GM12878 (cell line): Measurements from ENCODE around the gene LCMT1. TPM values are rescaled to one million over a fixed set of nuclear protein-coding genes. Genes with fewer than 3 reads are reported as not detected.

Experiments used
- ATAC-seq: fragments of 200-7000 bp; cut with Tn5 transposase; 3 replicates; pipeline ENCODE4 v1.9.1; 2020; ENCODE audit warnings: mild to moderate bottlenecking, moderate library complexity
- BruUV-seq: library from RNA; stranded (reverse); fragments of 400-500 nt; replicated peaks from 2 replicates; lab custom pipeline; 2021; lab: Mats Ljungman, UMichigan
- CTCF ChIA-PET: fragments of 300-600 bp; sonication (Branson Sonifier 250); formaldehyde crosslinking; extraction: SDS; loops from one replicate; lab custom pipeline; 2021; ENCODE audit warnings: inconsistent platforms; lab: Yijun Ruan, JAX
- POLR2A ChIA-PET: fragments of 350-600 bp; formaldehyde crosslinking; extraction: SDS; loops from one replicate; lab custom pipeline; 2021; ENCODE audit warnings: inconsistent platforms; lab: Charles Lee
- RAD21 ChIA-PET: fragments of 300-600 bp; sonication (Branson Sonifier 250); formaldehyde crosslinking; loops from one replicate; lab custom pipeline; 2023; ENCODE audit warnings: antibody characterized with exemption; ENCODE audit not compliant: unreplicated experiment; lab: Charles Lee
- SMC1A ChIA-PET: fragments of 300-600 bp; sonication (Branson Sonifier 250); formaldehyde crosslinking; loops from one replicate; lab custom pipeline; 2023; ENCODE audit not compliant: unreplicated experiment, uncharacterized antibody; lab: Charles Lee
- DNase-seq: peaks from one replicate; pipeline ENCODE4 v3.0.0-alpha.2; 2011; ENCODE audit warnings: low read depth, low spot score
- FAIRE-seq: peaks from 3 replicates; lab custom pipeline; 2011; peaks lifted over from hg19 to GRCh38; lab: Jason Lieb, UNC
- H2AFZ ChIP-seq: 2 replicates; pipeline ENCODE4 v1.6.0; 2011; ENCODE audit warnings: low read depth, low read length, control low read depth; ENCODE audit not compliant: control insufficient read depth
- H3K27ac ChIP-seq: 2 replicates; pipeline ENCODE4 v1.5.1; 2011; ENCODE audit warnings: control low read depth; ENCODE audit not compliant: control insufficient read depth, insufficient read depth
- H3K27me3 ChIP-seq, 2 experiments: replicated peaks in 1 of 2; 2 replicates each; pipeline versions ENCODE4 v1.6.0 to v1.6.1; 2011; ENCODE audit warnings: low read length in 1 of 2; ENCODE audit not compliant: control insufficient read depth in 2 of 2, insufficient read depth in 2 of 2
- H3K36me3 ChIP-seq, 2 experiments: 2 replicates each; pipeline ENCODE4 v1.5.1; 2011; ENCODE audit warnings: low read length in 1 of 2; ENCODE audit not compliant: control insufficient read depth in 2 of 2, insufficient read depth in 2 of 2
- H3K4me1 ChIP-seq: 2 replicates; pipeline ENCODE4 v1.6.1; 2011; ENCODE audit warnings: mild to moderate bottlenecking, low read length, moderate library complexity, mixed read lengths; ENCODE audit not compliant: control insufficient read depth, insufficient read depth
- H3K4me2 ChIP-seq: 2 replicates; pipeline ENCODE4 v1.6.0; 2011; ENCODE audit warnings: control low read depth; ENCODE audit not compliant: control insufficient read depth, insufficient read depth
- H3K4me3 ChIP-seq: fragments of 200-600 bp; sonication (generic); 2 replicates; pipeline ENCODE4 v1.5.1; 2016
- H3K79me2 ChIP-seq: 2 replicates; pipeline ENCODE4 v1.6.0; 2011; ENCODE audit warnings: low read length; ENCODE audit not compliant: control insufficient read depth, insufficient read depth
- H3K9ac ChIP-seq: 2 replicates; pipeline ENCODE4 v1.8.0; 2011; ENCODE audit warnings: low read length, control low read depth, mixed read lengths; ENCODE audit not compliant: control insufficient read depth, insufficient read depth
- H3K9me3 ChIP-seq: replicated peaks from 3 replicates; pipeline ENCODE4 v1.5.1; 2011; ENCODE audit warnings: mild to moderate bottlenecking, low read length; ENCODE audit not compliant: control insufficient read depth, insufficient read depth
- H4K20me1 ChIP-seq: 2 replicates; pipeline ENCODE4 v1.6.0; 2011; ENCODE audit not compliant: control insufficient read depth, insufficient read depth
- ASH2L ChIP-seq: fragments of 300-600, 200-600 bp; sonication (generic); IDR thresholded peaks from 2 replicates; pipeline ENCODE4 v1.6.1; 2017; ENCODE audit warnings: low read depth, mild to moderate bottlenecking, borderline replicate concordance
- CBX3 ChIP-seq: fragments of 200-600 bp; sonication (generic); IDR thresholded peaks from 2 replicates; pipeline ENCODE4 v1.6.1; 2016; ENCODE audit warnings: low read depth, borderline replicate concordance
- CHD2 ChIP-seq: IDR thresholded peaks from 2 replicates; pipeline ENCODE4 v1.6.1; 2011; ENCODE audit warnings: low read depth, low read length, improper control_type of control experiment, borderline replicate concordance
- EZH2 ChIP-seq: IDR thresholded peaks from 2 replicates; pipeline ENCODE4 v1.6.1; 2012; ENCODE audit warnings: low read depth, mild to moderate bottlenecking, control low read depth, inconsistent platforms, low read length, borderline replicate concordance; ENCODE audit not compliant: control insufficient read depth
- HDAC2 ChIP-seq: fragments of 200-600 bp; sonication (generic); IDR thresholded peaks from 2 replicates; pipeline ENCODE4 v1.6.1; 2017
- IKZF2 ChIP-seq, 2 experiments: fragments of 450-650 bp; IDR thresholded peaks; 2 replicates each; pipeline ENCODE4 v1.6.1; 2017; ENCODE audit warnings: mild to moderate bottlenecking in 2 of 2, moderate library complexity in 2 of 2
- MEF2A ChIP-seq: IDR thresholded peaks from 2 replicates; pipeline ENCODE4 v1.6.1; 2011; ENCODE audit warnings: low read depth, mild to moderate bottlenecking, low read length, moderate library complexity; ENCODE audit not compliant: insufficient read depth
- MTA2 ChIP-seq: fragments of 450-650 bp; IDR thresholded peaks from 2 replicates; pipeline ENCODE4 v1.6.1; 2016; ENCODE audit warnings: low read depth, mild to moderate bottlenecking, moderate library complexity
- NFXL1 ChIP-seq: fragments of 450-650 bp; IDR thresholded peaks from 2 replicates; pipeline ENCODE4 v1.6.1; 2017; ENCODE audit warnings: antibody characterized with exemption, mild to moderate bottlenecking, borderline replicate concordance
- NRF1 ChIP-seq: conservative IDR thresholded peaks from 2 replicates; pipeline ENCODE4 v1.6.1; 2011; ENCODE audit warnings: mild to moderate bottlenecking, low read depth, low read length, improper control_type of control experiment
- SMARCA5 ChIP-seq: fragments of 450-650 bp; IDR thresholded peaks from 2 replicates; pipeline ENCODE4 v1.6.1; 2017; ENCODE audit warnings: mild to moderate bottlenecking
- SRF ChIP-seq, 2 experiments: IDR thresholded peaks; 2 replicates each; pipeline ENCODE4 v1.6.1; 2011; ENCODE audit warnings: low read depth in 2 of 2, low read length in 2 of 2, mild to moderate bottlenecking in 1 of 2, moderate library complexity in 1 of 2
- TAF1 ChIP-seq: IDR thresholded peaks from 2 replicates; pipeline ENCODE4 v1.6.1; 2011; ENCODE audit warnings: mild to moderate bottlenecking, low read depth, low read length, borderline replicate concordance
- WGBS: methylation state at CpG from one replicate; pipeline ENCODE4 v1.1.6; 2016; ENCODE audit warnings: low lambda C conversion rate; ENCODE audit not compliant: insufficient replicate concordance, insufficient coverage; ENCODE audit errors: missing lambda C conversion rate; 5-methylcytosine and 5-hydroxymethylcytosine counted together
- in situ Hi-C: fragments of 300-500 bp; cut with MboI; formaldehyde crosslinking; loops from 9 replicates; pipeline ENCODE4 v1.14.3; 2018; ENCODE audit warnings: mixed read lengths
- intact Hi-C: fragments of 100-400 bp; cut with micrococcal nuclease; formaldehyde crosslinking; loops from one replicate; pipeline ENCODE4 v1.14.2; 2022; ENCODE audit not compliant: unreplicated experiment
- polyA plus RNA-seq, 11 experiments: library from polyadenylated mRNA; depleted of rRNA in 4 of 11; unstranded in 6 of 11; stranded (reverse) in 5 of 11; fragments of >200 nt; fragmentation: Nextera tagmentation in 4 of 11; fragmentation: Illumina TruSeq in 1 of 11; extraction: Ambion mirVana in 4 of 11; extraction: Trizol in 1 of 11; gene quantifications; 1 replicate in 1 of 11; 2 replicates in 10 of 11; pipeline versions ENCODE4 v1.2.1 to v1.2.3, GENCODE V29; 2011 to 2016; ENCODE audit warnings: inconsistent platforms in 2 of 11, missing spikeins in 2 of 11, low read depth in 1 of 11
- total RNA-seq, 4 experiments: library from RNA; depleted of rRNA in 3 of 4; stranded (reverse); fragments of >200 nt in 3 of 4; fragmentation: Illumina TruSeq in 1 of 4; extraction: Trizol in 1 of 4; gene quantifications; 2 replicates each; pipeline versions ENCODE4 v1.2.1 to v1.2.3, GENCODE V29; 2013 to 2021
- TF ChIP-seq, protein P1 (sequence below): fragments of 450-650 bp; IDR thresholded peaks from 2 replicates; pipeline ENCODE4 v1.6.1; 2017; ENCODE audit warnings: borderline replicate concordance
- TF ChIP-seq, protein P2 (sequence below): fragments of 450-650 bp; IDR thresholded peaks from 2 replicates; pipeline ENCODE4 v1.6.1; 2017; ENCODE audit warnings: mild to moderate bottlenecking, moderate library complexity
- TF ChIP-seq, protein P3 (sequence below): IDR thresholded peaks from 2 replicates; pipeline ENCODE4 v1.6.1; 2012; ENCODE audit warnings: low read depth, low read length, improper control_type of control experiment

The LCMT1 gene
- total and polyA plus RNA-seq, 10 of the 15 experiments (the other 5 are each of a cell fraction or from before 2014, with no cell fraction given): 19.7 to 51.2 (median 32.6) TPM

GRCh38 chr16:25217112-25217511, 105.6 kb downstream of the LCMT1 start:
- ChIA-PET CTCF (interaction anchor here (3.6 kb wide), 1 partner anchor 16 kb away, joined by 16 read pairs; no protein-coding TSS in a partner anchor), RAD21 (interaction anchor here (1.6 kb wide), 1 partner anchor 91 kb away, joined by 3 read pairs; no protein-coding TSS in a partner anchor)

More at GRCh38 chr16:25217112-25217511, 105.6 kb downstream of the LCMT1 start:
- TF ChIP-seq IKZF2 (IDR thresholded peaks at IDR 0.05) (no peak), SMARCA5 (no peak), NRF1 (no peak), CBX3 (no peak), EZH2 (no peak), HDAC2 (no peak), CHD2 (no peak), ASH2L (no peak), MTA2 (no peak), MEF2A (no peak), NFXL1 (no peak), SRF (IDR thresholded peaks at IDR 0.05; ENCODE audit: low read depth in 2 of 2, low read length in 2 of 2) (no peak), TAF1 (no peak)
- TF ChIP-seq, protein P1, sequence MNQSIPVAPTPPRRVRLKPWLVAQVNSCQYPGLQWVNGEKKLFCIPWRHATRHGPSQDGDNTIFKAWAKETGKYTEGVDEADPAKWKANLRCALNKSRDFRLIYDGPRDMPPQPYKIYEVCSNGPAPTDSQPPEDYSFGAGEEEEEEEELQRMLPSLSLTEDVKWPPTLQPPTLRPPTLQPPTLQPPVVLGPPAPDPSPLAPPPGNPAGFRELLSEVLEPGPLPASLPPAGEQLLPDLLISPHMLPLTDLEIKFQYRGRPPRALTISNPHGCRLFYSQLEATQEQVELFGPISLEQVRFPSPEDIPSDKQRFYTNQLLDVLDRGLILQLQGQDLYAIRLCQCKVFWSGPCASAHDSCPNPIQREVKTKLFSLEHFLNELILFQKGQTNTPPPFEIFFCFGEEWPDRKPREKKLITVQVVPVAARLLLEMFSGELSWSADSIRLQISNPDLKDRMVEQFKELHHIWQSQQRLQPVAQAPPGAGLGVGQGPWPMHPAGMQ: no peak
- TF ChIP-seq, protein P2, sequence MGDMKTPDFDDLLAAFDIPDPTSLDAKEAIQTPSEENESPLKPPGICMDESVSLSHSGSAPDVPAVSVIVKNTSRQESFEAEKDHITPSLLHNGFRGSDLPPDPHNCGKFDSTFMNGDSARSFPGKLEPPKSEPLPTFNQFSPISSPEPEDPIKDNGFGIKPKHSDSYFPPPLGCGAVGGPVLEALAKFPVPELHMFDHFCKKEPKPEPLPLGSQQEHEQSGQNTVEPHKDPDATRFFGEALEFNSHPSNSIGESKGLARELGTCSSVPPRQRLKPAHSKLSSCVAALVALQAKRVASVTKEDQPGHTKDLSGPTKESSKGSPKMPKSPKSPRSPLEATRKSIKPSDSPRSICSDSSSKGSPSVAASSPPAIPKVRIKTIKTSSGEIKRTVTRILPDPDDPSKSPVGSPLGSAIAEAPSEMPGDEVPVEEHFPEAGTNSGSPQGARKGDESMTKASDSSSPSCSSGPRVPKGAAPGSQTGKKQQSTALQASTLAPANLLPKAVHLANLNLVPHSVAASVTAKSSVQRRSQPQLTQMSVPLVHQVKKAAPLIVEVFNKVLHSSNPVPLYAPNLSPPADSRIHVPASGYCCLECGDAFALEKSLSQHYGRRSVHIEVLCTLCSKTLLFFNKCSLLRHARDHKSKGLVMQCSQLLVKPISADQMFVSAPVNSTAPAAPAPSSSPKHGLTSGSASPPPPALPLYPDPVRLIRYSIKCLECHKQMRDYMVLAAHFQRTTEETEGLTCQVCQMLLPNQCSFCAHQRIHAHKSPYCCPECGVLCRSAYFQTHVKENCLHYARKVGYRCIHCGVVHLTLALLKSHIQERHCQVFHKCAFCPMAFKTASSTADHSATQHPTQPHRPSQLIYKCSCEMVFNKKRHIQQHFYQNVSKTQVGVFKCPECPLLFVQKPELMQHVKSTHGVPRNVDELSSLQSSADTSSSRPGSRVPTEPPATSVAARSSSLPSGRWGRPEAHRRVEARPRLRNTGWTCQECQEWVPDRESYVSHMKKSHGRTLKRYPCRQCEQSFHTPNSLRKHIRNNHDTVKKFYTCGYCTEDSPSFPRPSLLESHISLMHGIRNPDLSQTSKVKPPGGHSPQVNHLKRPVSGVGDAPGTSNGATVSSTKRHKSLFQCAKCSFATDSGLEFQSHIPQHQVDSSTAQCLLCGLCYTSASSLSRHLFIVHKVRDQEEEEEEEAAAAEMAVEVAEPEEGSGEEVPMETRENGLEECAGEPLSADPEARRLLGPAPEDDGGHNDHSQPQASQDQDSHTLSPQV: no peak
- TF ChIP-seq, protein P3, sequence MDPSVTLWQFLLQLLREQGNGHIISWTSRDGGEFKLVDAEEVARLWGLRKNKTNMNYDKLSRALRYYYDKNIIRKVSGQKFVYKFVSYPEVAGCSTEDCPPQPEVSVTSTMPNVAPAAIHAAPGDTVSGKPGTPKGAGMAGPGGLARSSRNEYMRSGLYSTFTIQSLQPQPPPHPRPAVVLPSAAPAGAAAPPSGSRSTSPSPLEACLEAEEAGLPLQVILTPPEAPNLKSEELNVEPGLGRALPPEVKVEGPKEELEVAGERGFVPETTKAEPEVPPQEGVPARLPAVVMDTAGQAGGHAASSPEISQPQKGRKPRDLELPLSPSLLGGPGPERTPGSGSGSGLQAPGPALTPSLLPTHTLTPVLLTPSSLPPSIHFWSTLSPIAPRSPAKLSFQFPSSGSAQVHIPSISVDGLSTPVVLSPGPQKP: no peak
- Histone ChIP-seq H3K4me1 (no peaks in the 10 kb centered on the region), H2AFZ (no peak overlapping the region), H3K27me3 (peaks cover 0 to 1% of the 10 kb centered on the region in 2 experiments; a peak in 1 of 4 replicates), H3K9ac (no peak overlapping the region), H4K20me1 (no peaks in the 10 kb centered on the region), H3K79me2 (no peaks in the 10 kb centered on the region), H3K27ac (no peak overlapping the region), H3K36me3 (no peaks in the 10 kb centered on the region), H3K4me3 (no peak overlapping the region), H3K4me2 (no peak overlapping the region), H3K9me3 (no peaks in the 10 kb centered on the region)
- intact Hi-C loops (no loop called here), in situ Hi-C loops (no loop called here)
- SMC1A ChIA-PET: no interaction called here
- no peak for DNase-seq
- POLR2A ChIA-PET: no interaction called here
- 56% methylated on average over 17 of the region's 17 CpGs for WGBS
- no TSS peak for BruUV-seq
- FAIRE-seq: no peak
- ATAC-seq: no peak
